Measurements from ENCODE around the gene C1QTNF2.

The C1QTNF2 gene

DNA sequence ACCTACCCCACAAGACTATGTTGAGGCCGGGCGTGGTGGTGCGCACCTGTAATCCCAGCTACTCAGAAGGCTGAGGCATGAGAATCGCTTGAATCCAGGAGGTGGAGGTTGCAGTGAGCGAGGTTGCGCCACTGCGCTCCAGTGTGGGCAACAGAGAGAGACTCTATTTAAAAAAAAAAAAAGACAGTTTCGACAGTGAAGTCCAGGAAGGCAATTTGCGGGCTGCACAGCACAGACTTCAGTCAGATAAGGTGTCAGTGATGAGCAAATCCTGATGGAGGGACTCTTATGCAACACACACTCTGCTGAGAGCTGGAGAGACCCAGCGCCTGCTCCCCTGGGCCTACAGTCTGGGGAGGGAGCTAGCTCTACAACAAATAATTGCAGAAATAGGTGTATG is 72.2 kb downstream of the C1QTNF2 start:
- DNase-seq (ENCODE audit: low read depth), result no peak
- TF ChIP-seq, protein P1, sequence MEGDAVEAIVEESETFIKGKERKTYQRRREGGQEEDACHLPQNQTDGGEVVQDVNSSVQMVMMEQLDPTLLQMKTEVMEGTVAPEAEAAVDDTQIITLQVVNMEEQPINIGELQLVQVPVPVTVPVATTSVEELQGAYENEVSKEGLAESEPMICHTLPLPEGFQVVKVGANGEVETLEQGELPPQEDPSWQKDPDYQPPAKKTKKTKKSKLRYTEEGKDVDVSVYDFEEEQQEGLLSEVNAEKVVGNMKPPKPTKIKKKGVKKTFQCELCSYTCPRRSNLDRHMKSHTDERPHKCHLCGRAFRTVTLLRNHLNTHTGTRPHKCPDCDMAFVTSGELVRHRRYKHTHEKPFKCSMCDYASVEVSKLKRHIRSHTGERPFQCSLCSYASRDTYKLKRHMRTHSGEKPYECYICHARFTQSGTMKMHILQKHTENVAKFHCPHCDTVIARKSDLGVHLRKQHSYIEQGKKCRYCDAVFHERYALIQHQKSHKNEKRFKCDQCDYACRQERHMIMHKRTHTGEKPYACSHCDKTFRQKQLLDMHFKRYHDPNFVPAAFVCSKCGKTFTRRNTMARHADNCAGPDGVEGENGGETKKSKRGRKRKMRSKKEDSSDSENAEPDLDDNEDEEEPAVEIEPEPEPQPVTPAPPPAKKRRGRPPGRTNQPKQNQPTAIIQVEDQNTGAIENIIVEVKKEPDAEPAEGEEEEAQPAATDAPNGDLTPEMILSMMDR (IDR thresholded peaks at IDR 0.05; ENCODE audit: low read depth, low read length, missing control alignments), result no peak
- H3K4me3 ChIP-seq (ENCODE audit: low read depth, low read length), result no peak overlapping the region
- in situ Hi-C loops (cut with HindIII; ENCODE audit: low sequenced_read_pairs), result no loop called here

DNA sequence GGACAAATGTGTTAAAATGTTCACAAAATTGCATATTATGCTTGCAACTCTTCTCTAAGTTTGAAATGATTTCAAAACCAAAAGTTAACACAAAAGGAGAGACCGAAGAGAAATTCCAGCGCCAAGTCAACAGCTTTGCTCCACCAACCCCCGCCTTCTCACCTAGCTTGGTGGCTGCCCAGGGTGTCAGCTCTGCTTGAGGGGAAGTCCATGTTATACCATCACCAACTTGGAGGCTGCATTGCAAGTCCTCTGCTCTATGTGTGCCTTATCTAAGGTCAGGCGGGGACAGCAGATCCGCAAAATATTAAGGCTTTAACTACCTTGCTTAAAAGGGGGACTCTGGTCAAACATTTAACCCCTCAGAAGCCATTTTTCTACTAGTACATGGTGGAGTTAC is 72.7 kb downstream of the C1QTNF2 start:
- no peak for DNase-seq (ENCODE audit: low read depth)
- TF ChIP-seq, protein P1 (IDR thresholded peaks at IDR 0.05; ENCODE audit: low read depth, low read length, missing control alignments), result no peak
- in situ Hi-C loops (cut with HindIII; ENCODE audit: low sequenced_read_pairs), result no loop called here
- H3K4me3 ChIP-seq (ENCODE audit: low read depth, low read length), result no peak overlapping the region
